ENCODE measurements around the gene CDH5. TPM values are rescaled to one million over a fixed set of nuclear protein-coding genes. Genes with fewer than 3 reads are reported as not detected.

Gene CDH5
- total and polyA plus RNA-seq, 2 of the 8 experiments (the other 6 are each of a cell fraction or from before 2014, with no cell fraction given), result 0.32 TPM

DNA sequence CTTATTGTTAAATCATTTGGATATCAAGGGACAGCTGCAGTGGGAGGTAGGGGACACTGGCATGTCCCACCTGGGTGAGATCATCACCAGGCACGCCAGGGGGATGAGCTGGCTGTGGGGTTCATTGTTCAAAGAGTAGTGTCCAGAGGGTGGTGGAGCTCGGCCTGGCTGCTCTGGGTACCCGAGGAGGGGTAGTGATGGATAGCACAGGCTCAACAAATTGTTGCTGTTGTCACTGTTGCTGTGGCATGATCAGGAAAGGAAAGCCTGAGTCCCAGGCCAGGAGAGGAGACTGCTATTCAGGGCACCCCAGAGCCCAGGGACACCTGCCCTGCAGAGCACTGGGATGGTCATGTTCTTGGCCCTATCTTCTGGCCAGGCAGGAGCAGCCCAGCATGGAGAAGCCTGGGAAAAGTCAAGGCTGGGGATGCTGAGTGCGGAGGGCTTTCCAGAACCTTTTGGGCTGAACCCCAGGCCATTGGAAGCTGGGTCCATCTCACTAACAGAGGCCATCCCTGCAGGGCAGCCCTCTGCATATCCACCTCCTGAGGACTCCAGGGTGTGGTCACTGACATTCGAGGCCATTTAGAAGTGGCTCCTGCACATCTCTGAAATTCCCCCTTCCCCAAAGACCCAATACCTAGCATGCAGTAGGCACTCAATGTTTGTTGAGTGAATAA lies 72.7 kb downstream of the CDH5 start:
- Histone ChIP-seq H2BK15ac (ENCODE audit: low read length) (no peak overlapping the region), H3K4me1 (replicated peaks in 1 of 4; ENCODE audit: control insufficient read depth in 3 of 4, insufficient read depth in 4 of 4, low read length in 3 of 4) (peaks cover 0 to 13% (median 4%) of the 10 kb centered on the region in 4 experiments; a peak in 4 of 7 replicates), H2BK120ac (replicated peaks; ENCODE audit: low read depth, low read length) (no peak overlapping the region), H3K27me3 (replicated peaks in 1 of 4; ENCODE audit: control insufficient read depth in 3 of 4, extremely low read depth in 1 of 4, insufficient read depth in 3 of 4, low read length in 3 of 4) (peaks cover 0 to 3% (median 0%) of the 10 kb centered on the region in 4 experiments; a peak in 2 of 7 replicates), H2BK20ac (ENCODE audit: low read length) (no peak overlapping the region), H4K20me1 (replicated peaks in 1 of 2; ENCODE audit: control insufficient read depth in 1 of 2, insufficient read depth in 2 of 2, low read length in 2 of 2) (no peaks in the 10 kb centered on the region), H3K23ac (ENCODE audit: insufficient read length) (no peak overlapping the region), H3K9ac (replicated peaks in 1 of 4; ENCODE audit: extremely low read depth in 1 of 4, low read depth in 3 of 4, low read length in 3 of 4) (no peak overlapping the region), H3K4me2 (ENCODE audit: insufficient read depth in 1 of 2, low read depth in 2 of 2, low read length in 2 of 2) (no peak overlapping the region), H3K56ac (replicated peaks; ENCODE audit: insufficient read length, low read depth, low read length) (no peak overlapping the region), H3K79me1 (ENCODE audit: low read depth, low read length) (no peaks in the 10 kb centered on the region), H3K23me2 (ENCODE audit: low read depth, low read length) (no peaks in the 10 kb centered on the region), H3K14ac (ENCODE audit: insufficient read length) (no peak overlapping the region), H3K18ac (ENCODE audit: extremely low read depth, low read length) (no peak overlapping the region), H2BK12ac (ENCODE audit: low read depth, low read length) (no peak overlapping the region), H4K5ac (ENCODE audit: insufficient read length, low read depth, low read length) (no peak overlapping the region), H4K8ac (ENCODE audit: extremely low read depth, insufficient read depth, low read length) (no peak overlapping the region), H3K27ac (ENCODE audit: low read depth, low read length) (no peak overlapping the region), H2AK5ac (ENCODE audit: low read depth, low read length) (no peak overlapping the region), H2AFZ (ENCODE audit: low read length) (no peak overlapping the region), H3K4me3 (ENCODE audit: extremely low read depth in 1 of 4, insufficient read depth in 2 of 4, low read depth in 3 of 4, low read length in 4 of 4) (no peak overlapping the region), H3K4ac (replicated peaks; ENCODE audit: insufficient read length, low read depth, low read length) (no peak overlapping the region), H3K9me3 (ENCODE audit: insufficient read depth in 2 of 2, low read depth in 1 of 2, low read length in 1 of 2) (no peaks in the 10 kb centered on the region), H3K36me3 (ENCODE audit: control insufficient read depth in 2 of 4, insufficient read depth in 4 of 4, low read length in 3 of 4) (no peaks in the 10 kb centered on the region), H4K91ac (replicated peaks; ENCODE audit: insufficient read length, low read length) (peak overlapping the region; percentile 55), H2BK5ac (ENCODE audit: low read depth, low read length) (no peak overlapping the region), H3K79me2 (ENCODE audit: control insufficient read depth in 1 of 2, insufficient read depth in 2 of 2, low read length in 2 of 2) (no peaks in the 10 kb centered on the region)
- DNase-seq (ENCODE audit: low read depth in 1 of 2, low spot score in 2 of 2), result no peak
- ChIA-PET CTCF (ENCODE audit: partially characterized antibody) (interaction anchor here (0.6 to 1.5 kb wide), 6 partner anchors 23 to 204 kb away, joined by 3 to 5 read pairs (median 4); no protein-coding TSS in a partner anchor), POLR2A (ENCODE audit: partially characterized antibody) (no interaction called here)
- no peak for TF ChIP-seq BACH1 (IDR thresholded peaks at IDR 0.05; ENCODE audit: low read length)
- TF ChIP-seq GABPA (IDR thresholded peaks at IDR 0.05; ENCODE audit: borderline replicate concordance, insufficient read depth, low read length), result no peak
- TF ChIP-seq SIRT6 (IDR thresholded peaks at IDR 0.05; ENCODE audit: low read length), result no peak
- TF ChIP-seq JUN (IDR thresholded peaks at IDR 0.05; ENCODE audit: low read depth, low read length), result no peak
- TF ChIP-seq CHD1 (IDR thresholded peaks at IDR 0.05; ENCODE audit: low read depth, low read length), result no peak
- no peak for TF ChIP-seq CTBP2 (IDR thresholded peaks at IDR 0.05; ENCODE audit: borderline replicate concordance, insufficient read depth, insufficient read length, low read length)
- TF ChIP-seq JUND (IDR thresholded peaks at IDR 0.05; ENCODE audit: low read length), result no peak
- TF ChIP-seq CHD2 (IDR thresholded peaks at IDR 0.05; ENCODE audit: low read length), result no peak
- no peak for TF ChIP-seq ZNF274 (IDR thresholded peaks at IDR 0.05; ENCODE audit: borderline replicate concordance, extremely low read depth, low read length)
- no peak for FAIRE-seq
- WGBS, 2 experiments (ENCODE audit: extremely low coverage in 1 of 2, insufficient coverage in 1 of 2, insufficient read length in 1 of 2, insufficient replicate concordance in 2 of 2, low coverage in 1 of 2, low lambda C conversion rate in 2 of 2, missing lambda C conversion rate in 1 of 2), result 92% methylated on average over 5 of the region's 5 CpGs; no CpG with 5 or more reads in 1 of the 2 experiments
